NCI-H510A (cell line): ENCODE measurements around the gene CCT8L2.
"Not testable (repeated sequence)": the region's sequence is repeated elsewhere in the genome, so short reads cannot be mapped to it uniquely, and the experiment has no call there.

Experiments used
- DNase-seq: peaks from one replicate; lab custom pipeline; 2025; lab: John Stamatoyannopoulos, UW

The CCT8L2 gene

GRCh38 chr22:16595251-16595650, 2.6 kb upstream of the CCT8L2 start:
- DNase-seq, result not testable (repeated sequence)

- no peak for DNase-seq
Measured at GRCh38 chr22:16594026-16594425, 1.4 kb upstream of the CCT8L2 start.

- DNase-seq, result not testable (repeated sequence)
Measured at GRCh38 chr22:16592231-16592630, 379 bp downstream of the CCT8L2 start.

GRCh38 chr22:16591136-16591535, 1.5 kb downstream of the CCT8L2 start:
- not testable (repeated sequence) for DNase-seq

GRCh38 chr22:16586991-16587390, 5.6 kb downstream of the CCT8L2 start:
- DNase-seq, result no peak

GRCh38 chr22:16586170-16586569, 6.4 kb downstream of the CCT8L2 start:
- no peak for DNase-seq

GRCh38 chr22:16580872-16581271, 11.7 kb downstream of the CCT8L2 start:
- DNase-seq, result not testable (repeated sequence)

- not testable (repeated sequence) for DNase-seq
Measured at GRCh38 chr22:16569240-16569834, 23.3 kb downstream of the CCT8L2 start.

GRCh38 chr22:16568425-16568758, 24.2 kb downstream of the CCT8L2 start:
- DNase-seq, result no peak

GRCh38 chr22:16567617-16568424, 24.8 kb downstream of the CCT8L2 start:
- DNase-seq, result not testable (repeated sequence)

GRCh38 chr22:16566421-16567151, 26.0 kb downstream of the CCT8L2 start:
- not testable (repeated sequence) for DNase-seq

- not testable (repeated sequence) for DNase-seq
Measured at GRCh38 chr22:16565585-16566420, 26.8 kb downstream of the CCT8L2 start.

- DNase-seq, result not testable (repeated sequence)
Measured at GRCh38 chr22:16564837-16565584, 27.6 kb downstream of the CCT8L2 start.

- DNase-seq, result no peak
Measured at GRCh38 chr22:16563555-16564520, 28.8 kb downstream of the CCT8L2 start.

- no peak for DNase-seq
Measured at GRCh38 chr22:16562711-16563554, 29.7 kb downstream of the CCT8L2 start.

GRCh38 chr22:16561093-16561658, 31.4 kb downstream of the CCT8L2 start:
- not testable (repeated sequence) for DNase-seq

- DNase-seq, result not testable (repeated sequence)
Measured at GRCh38 chr22:16560651-16561050, 32.0 kb downstream of the CCT8L2 start.

GRCh38 chr22:16559996-16560395, 32.6 kb downstream of the CCT8L2 start:
- DNase-seq, result not testable (repeated sequence)
